Measurements from ENCODE around the gene GDF2. TPM values are rescaled to one million over a fixed set of nuclear protein-coding genes. Genes with fewer than 3 reads are reported as not detected.

GDF2 gene
- total and polyA plus RNA-seq, 2 experiments from 2014 or later = not detected

DNA sequence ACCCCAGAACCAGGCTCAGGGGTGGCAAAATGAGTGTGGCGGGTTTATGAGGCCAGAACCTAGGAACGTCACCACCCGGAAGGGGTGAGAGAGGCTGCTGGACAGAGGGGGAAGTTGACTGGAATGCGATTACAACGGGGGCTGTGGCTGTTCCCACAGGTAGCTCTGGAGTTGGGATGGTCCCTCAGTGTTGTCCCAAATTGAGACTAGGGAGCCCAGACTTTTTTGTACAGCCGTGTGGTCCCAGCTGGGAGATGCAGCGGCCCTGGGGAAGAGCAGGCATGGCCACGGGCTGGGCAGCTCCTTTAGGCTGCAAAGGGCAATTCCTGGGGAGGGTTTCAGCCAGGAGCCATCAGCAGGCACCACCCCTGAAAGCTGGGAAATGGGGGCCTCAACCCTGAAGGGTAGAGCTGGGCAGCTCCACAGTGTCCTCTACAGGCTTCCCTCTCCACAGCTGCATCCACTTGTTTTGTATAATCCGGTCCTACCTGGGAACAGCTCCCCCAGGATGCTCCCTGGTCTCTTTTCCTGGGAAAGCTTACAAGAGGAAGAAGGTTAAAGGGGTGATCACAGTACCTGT lies 33.2 kb upstream of the GDF2 start:
- in situ Hi-C loops (cut with MboI) = no loop called here
- no peak for TF ChIP-seq EZH2phosphoT487 (IDR thresholded peaks at IDR 0.05; ENCODE audit: insufficient read depth, low read depth)
- TF ChIP-seq EZH2 (IDR thresholded peaks at IDR 0.05; ENCODE audit: insufficient read depth, poor library complexity, severe bottlenecking) = no peak
- WGBS, 2 experiments (ENCODE audit: low coverage in 1 of 2, low lambda C conversion rate in 2 of 2, missing lambda C conversion rate in 2 of 2) = 52 to 55% methylated on average over 9 of the region's 9 CpGs

GRCh38 chr10:47289921-47290320 lies 32.3 kb upstream of the GDF2 start:
- Histone ChIP-seq H3F3A (ENCODE audit: insufficient read depth) (no peaks in the 10 kb centered on the region), H3K27ac (no peak overlapping the region), H3K9me2 (ENCODE audit: insufficient read depth) (no peaks in the 10 kb centered on the region), H4K20me1 (ENCODE audit: insufficient read depth) (no peaks in the 10 kb centered on the region), H3K27me3 (replicated peaks; ENCODE audit: insufficient read depth) (peaks cover 9% of the 10 kb centered on the region; the same call in 1 of the 2 replicates), H3K4me2 (ENCODE audit: unreplicated experiment) (no peak overlapping the region), H3K9ac (no peak overlapping the region), H2AFZ (no peak overlapping the region), H3K4me3 (no peak overlapping the region), H3K79me2 (ENCODE audit: insufficient read depth) (no peaks in the 10 kb centered on the region), H3K36me3 (ENCODE audit: low read depth) (no peaks in the 10 kb centered on the region), H3K4me1 (ENCODE audit: insufficient read depth) (no peaks in the 10 kb centered on the region), H3K9me3 (ENCODE audit: low read depth) (no peaks in the 10 kb centered on the region)
- 46 to 58% methylated on average over 6 of the region's 6 CpGs for WGBS, 2 experiments (ENCODE audit: low coverage in 1 of 2, low lambda C conversion rate in 2 of 2, missing lambda C conversion rate in 2 of 2)
- in situ Hi-C loops (cut with MboI) = no loop called here
- DNase-seq = no peak
- TF ChIP-seq EZH2 (IDR thresholded peaks at IDR 0.05; ENCODE audit: insufficient read depth, poor library complexity, severe bottlenecking) = no peak
- no peak for TF ChIP-seq EZH2phosphoT487 (IDR thresholded peaks at IDR 0.05; ENCODE audit: insufficient read depth, low read depth)

More for the DNA sequence above, 33.2 kb upstream of the GDF2 start:
- no peaks in the 10 kb centered on the region for H3K4me1 ChIP-seq (ENCODE audit: insufficient read depth)
- H3K4me3 ChIP-seq = no peak overlapping the region
- no peaks in the 10 kb centered on the region for H3F3A ChIP-seq (ENCODE audit: insufficient read depth)
- H3K9ac ChIP-seq = no peak overlapping the region
- H2AFZ ChIP-seq = no peak overlapping the region
- H3K27me3 ChIP-seq (replicated peaks; ENCODE audit: insufficient read depth) = peaks cover 4% of the 10 kb centered on the region; the same call in 1 of the 2 replicates
- no peak overlapping the region for H3K4me2 ChIP-seq (ENCODE audit: unreplicated experiment)
- H3K79me2 ChIP-seq (ENCODE audit: insufficient read depth) = no peaks in the 10 kb centered on the region
- H3K9me3 ChIP-seq (ENCODE audit: low read depth) = no peaks in the 10 kb centered on the region
- DNase-seq = no peak
- no peaks in the 10 kb centered on the region for H3K9me2 ChIP-seq (ENCODE audit: insufficient read depth)
- no peaks in the 10 kb centered on the region for H3K36me3 ChIP-seq (ENCODE audit: low read depth)
- H3K27ac ChIP-seq = no peak overlapping the region
- H4K20me1 ChIP-seq (ENCODE audit: insufficient read depth) = no peaks in the 10 kb centered on the region

DNA sequence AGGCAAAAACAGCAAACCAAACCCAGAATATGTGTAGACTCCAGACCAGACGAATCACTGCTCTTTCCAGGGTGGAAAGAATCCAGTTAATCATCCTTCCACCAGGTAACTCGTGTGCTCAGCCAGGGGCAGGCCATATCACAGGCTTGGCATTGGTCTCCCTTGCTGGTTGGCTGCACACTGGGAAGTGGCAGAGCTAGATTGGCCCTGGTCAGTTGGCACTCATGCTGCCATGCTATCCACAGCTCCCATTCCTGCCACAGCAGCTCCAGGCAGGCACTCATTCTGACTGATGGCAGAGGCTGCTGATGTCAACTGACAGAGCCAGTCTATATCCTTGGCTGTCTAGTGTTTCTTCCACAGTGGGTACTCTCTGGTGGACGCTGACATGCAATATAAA lies 31.9 kb upstream of the GDF2 start:
- Histone ChIP-seq H3K79me2 (ENCODE audit: insufficient read depth) (no peaks in the 10 kb centered on the region), H3K4me1 (ENCODE audit: insufficient read depth) (no peaks in the 10 kb centered on the region), H3F3A (ENCODE audit: insufficient read depth) (no peaks in the 10 kb centered on the region), H3K27me3 (replicated peaks; ENCODE audit: insufficient read depth) (peaks cover 13% of the 10 kb centered on the region; the same call in 1 of the 2 replicates), H3K9me3 (ENCODE audit: low read depth) (no peaks in the 10 kb centered on the region), H3K36me3 (ENCODE audit: low read depth) (no peaks in the 10 kb centered on the region), H3K27ac (no peak overlapping the region), H2AFZ (no peak overlapping the region), H3K4me3 (no peak overlapping the region), H3K4me2 (ENCODE audit: unreplicated experiment) (no peak overlapping the region), H3K9ac (no peak overlapping the region), H3K9me2 (ENCODE audit: insufficient read depth) (no peaks in the 10 kb centered on the region), H4K20me1 (ENCODE audit: insufficient read depth) (no peaks in the 10 kb centered on the region)
- WGBS, 2 experiments (ENCODE audit: low coverage in 1 of 2, low lambda C conversion rate in 2 of 2, missing lambda C conversion rate in 2 of 2) = 20 to 27% methylated on average over 3 of the region's 3 CpGs
- in situ Hi-C loops (cut with MboI) = no loop called here
- no peak for TF ChIP-seq EZH2 (IDR thresholded peaks at IDR 0.05; ENCODE audit: insufficient read depth, poor library complexity, severe bottlenecking)
- TF ChIP-seq EZH2phosphoT487 (IDR thresholded peaks at IDR 0.05; ENCODE audit: insufficient read depth, low read depth) = no peak
- no peak for DNase-seq

DNA sequence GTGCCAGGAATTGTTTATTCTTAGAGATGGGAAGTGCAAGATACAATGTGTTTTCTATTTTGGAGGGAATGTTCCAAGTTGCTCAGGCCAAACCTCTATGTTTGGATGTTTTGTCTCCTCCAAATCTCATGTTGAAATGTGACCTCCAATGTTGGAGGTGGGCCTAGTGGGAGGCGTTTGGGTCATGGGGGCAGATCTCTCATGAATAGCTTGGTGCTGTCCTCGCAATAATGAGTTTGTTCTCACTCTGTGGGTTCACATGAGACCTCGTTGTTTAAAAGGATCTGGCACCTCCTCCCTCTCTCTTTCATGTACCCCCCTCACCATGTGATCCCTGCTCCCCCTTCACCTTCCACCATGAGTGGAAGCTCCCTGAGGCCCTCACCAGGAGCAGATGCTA lies 30.6 kb upstream of the GDF2 start:
- Histone ChIP-seq H3K9me3 (ENCODE audit: low read depth) (no peaks in the 10 kb centered on the region), H3K27me3 (replicated peaks; ENCODE audit: insufficient read depth) (peaks cover 26% of the 10 kb centered on the region), H2AFZ (no peak overlapping the region), H4K20me1 (ENCODE audit: insufficient read depth) (no peaks in the 10 kb centered on the region), H3K9me2 (ENCODE audit: insufficient read depth) (no peaks in the 10 kb centered on the region), H3K36me3 (ENCODE audit: low read depth) (no peaks in the 10 kb centered on the region), H3K4me2 (ENCODE audit: unreplicated experiment) (no peak overlapping the region), H3K79me2 (ENCODE audit: insufficient read depth) (no peaks in the 10 kb centered on the region), H3K4me1 (ENCODE audit: insufficient read depth) (no peaks in the 10 kb centered on the region), H3K27ac (no peak overlapping the region), H3K4me3 (no peak overlapping the region), H3K9ac (no peak overlapping the region), H3F3A (ENCODE audit: insufficient read depth) (no peaks in the 10 kb centered on the region)
- WGBS, 2 experiments (ENCODE audit: low coverage in 1 of 2, low lambda C conversion rate in 2 of 2, missing lambda C conversion rate in 2 of 2) = 0 to 1% methylated on average over 3 of the region's 3 CpGs
- TF ChIP-seq EZH2 (IDR thresholded peaks at IDR 0.05; ENCODE audit: insufficient read depth, poor library complexity, severe bottlenecking) (no peak), EZH2phosphoT487 (IDR thresholded peaks at IDR 0.05; ENCODE audit: insufficient read depth, low read depth) (no peak)
- in situ Hi-C loops (cut with MboI) = no loop called here
- DNase-seq = no peak

Data from GM23248 (cell line).